Tibial nerve (tissue), 4 donors: ENCODE data around the gene DCBLD2. TPM values are rescaled to one million over a fixed set of nuclear protein-coding genes. Genes with fewer than 3 reads are reported as not detected.
A peak's percentile ranks its signal among the peaks of the same experiment; 100 is the strongest.

Experiments
- DNase-seq, 2 donors: peaks; one replicate each; pipeline ENCODE4 v3.0.0-alpha.2; 2019; ENCODE audit warnings: low spot score in 2 of 2
- H3K27ac ChIP-seq, 4 donors: fragments of 200-600 bp; sonication (generic) in 3 of 4; one replicate each; pipeline ENCODE4 v1.5.1; 2017 to 2019; ENCODE audit warnings: mild to moderate bottlenecking in 1 of 4
- H3K27me3 ChIP-seq, 2 donors: fragments of 200-600 bp; sonication (generic) in 1 of 2; one replicate each; pipeline versions ENCODE4 v1.5.1 to v1.6.0; 2017 to 2019
- H3K36me3 ChIP-seq, 3 donors: fragments of 200-600 bp; sonication (generic); one replicate each; pipeline ENCODE4 v1.5.1; 2018 to 2019
- H3K4me1 ChIP-seq, 4 donors: fragments of 200-600 bp; sonication (generic) in 3 of 4; one replicate each; pipeline ENCODE4 v1.5.1; 2017 to 2019
- H3K4me3 ChIP-seq, 4 donors: fragments of 200-600 bp; sonication (generic) in 3 of 4; one replicate each; pipeline ENCODE4 v1.5.1; 2017 to 2019; ENCODE audit warnings: mild to moderate bottlenecking in 1 of 4, moderate library complexity in 1 of 4
- H3K9me3 ChIP-seq, 4 donors: fragments of 200-600 bp; sonication (generic) in 3 of 4; one replicate each; pipeline ENCODE4 v1.5.1; 2017 to 2019
- EP300 ChIP-seq, 2 donors: sonication (generic); formaldehyde crosslinking; IDR thresholded peaks; one replicate each; pipeline ENCODE4 v1.6.1; 2017; ENCODE audit warnings: antibody characterized with exemption in 2 of 2, mild to moderate bottlenecking in 1 of 2
- POLR2A ChIP-seq, 2 donors: fragments of 450-650 bp; IDR thresholded peaks; one replicate each; pipeline ENCODE4 v1.6.1; 2017; ENCODE audit warnings: antibody characterized with exemption in 2 of 2, mild to moderate bottlenecking in 2 of 2, moderate library complexity in 2 of 2
- WGBS, 2 donors: methylation state at CpG; one replicate each; pipeline ENCODE4 v1.1.5; 2018; 5-methylcytosine and 5-hydroxymethylcytosine counted together
- total RNA-seq, 4 donors: library from RNA; depleted of rRNA; stranded (reverse); fragments of >200 nt; gene quantifications; one replicate each; pipeline ENCODE4 v1.1.0, GENCODE V29; 2016
- TF ChIP-seq, protein P1 (sequence below), 5 experiments: fragments of 200-600 bp in 3 of 5; fragments of 450-650 bp in 2 of 5; sonication (generic) in 3 of 5; IDR thresholded peaks; one replicate each; pipeline ENCODE4 v1.5.1; 2016 to 2019; ENCODE audit warnings: antibody characterized with exemption in 5 of 5, mild to moderate bottlenecking in 3 of 5, moderate library complexity in 2 of 5

The DCBLD2 gene
- total RNA-seq, 4 donors from 2014 or later = 37.8 to 51.9 (median 43.6) TPM

DNA sequence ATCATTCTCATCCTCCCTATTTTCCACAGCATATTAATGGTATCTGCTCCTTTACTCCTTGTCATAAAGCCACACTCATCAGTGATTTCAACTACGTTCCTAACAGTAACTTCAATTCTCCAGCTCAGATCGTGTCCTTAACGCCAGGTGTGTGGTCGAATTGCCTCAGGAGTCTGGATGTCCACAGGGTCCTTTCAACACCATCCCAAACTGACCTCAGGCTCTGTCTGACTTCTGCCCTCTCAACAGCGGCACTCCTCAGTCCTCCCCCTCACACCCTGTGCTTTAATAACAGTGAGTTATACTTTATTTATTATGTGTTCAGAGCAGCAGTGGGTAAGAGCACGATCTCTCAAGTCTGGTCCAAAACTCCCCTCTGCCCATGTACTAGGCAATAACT lies 95.9 kb downstream of the DCBLD2 start:
- H3K27ac ChIP-seq = no peak overlapping the region
- no peaks in the 10 kb centered on the region for H3K27me3 ChIP-seq
- H3K36me3 ChIP-seq = peaks cover 0 to 51% (median 0%) of the 10 kb centered on the region in 3 donors
- H3K9me3 ChIP-seq = no peaks in the 10 kb centered on the region
- no peak for DNase-seq
- TF ChIP-seq EP300 (IDR thresholded peaks at IDR 0.05) (no peak), POLR2A (IDR thresholded peaks at IDR 0.05) (no peak)
- TF ChIP-seq, protein P1, sequence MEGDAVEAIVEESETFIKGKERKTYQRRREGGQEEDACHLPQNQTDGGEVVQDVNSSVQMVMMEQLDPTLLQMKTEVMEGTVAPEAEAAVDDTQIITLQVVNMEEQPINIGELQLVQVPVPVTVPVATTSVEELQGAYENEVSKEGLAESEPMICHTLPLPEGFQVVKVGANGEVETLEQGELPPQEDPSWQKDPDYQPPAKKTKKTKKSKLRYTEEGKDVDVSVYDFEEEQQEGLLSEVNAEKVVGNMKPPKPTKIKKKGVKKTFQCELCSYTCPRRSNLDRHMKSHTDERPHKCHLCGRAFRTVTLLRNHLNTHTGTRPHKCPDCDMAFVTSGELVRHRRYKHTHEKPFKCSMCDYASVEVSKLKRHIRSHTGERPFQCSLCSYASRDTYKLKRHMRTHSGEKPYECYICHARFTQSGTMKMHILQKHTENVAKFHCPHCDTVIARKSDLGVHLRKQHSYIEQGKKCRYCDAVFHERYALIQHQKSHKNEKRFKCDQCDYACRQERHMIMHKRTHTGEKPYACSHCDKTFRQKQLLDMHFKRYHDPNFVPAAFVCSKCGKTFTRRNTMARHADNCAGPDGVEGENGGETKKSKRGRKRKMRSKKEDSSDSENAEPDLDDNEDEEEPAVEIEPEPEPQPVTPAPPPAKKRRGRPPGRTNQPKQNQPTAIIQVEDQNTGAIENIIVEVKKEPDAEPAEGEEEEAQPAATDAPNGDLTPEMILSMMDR (IDR thresholded peaks at IDR 0.05) = no peak
- H3K4me3 ChIP-seq = no peak overlapping the region
- 89 to 93% methylated on average over 6 of the region's 6 CpGs for WGBS, 2 donors
- H3K4me1 ChIP-seq = peaks cover 0 to 8% (median 0%) of the 10 kb centered on the region in 4 donors

DNA sequence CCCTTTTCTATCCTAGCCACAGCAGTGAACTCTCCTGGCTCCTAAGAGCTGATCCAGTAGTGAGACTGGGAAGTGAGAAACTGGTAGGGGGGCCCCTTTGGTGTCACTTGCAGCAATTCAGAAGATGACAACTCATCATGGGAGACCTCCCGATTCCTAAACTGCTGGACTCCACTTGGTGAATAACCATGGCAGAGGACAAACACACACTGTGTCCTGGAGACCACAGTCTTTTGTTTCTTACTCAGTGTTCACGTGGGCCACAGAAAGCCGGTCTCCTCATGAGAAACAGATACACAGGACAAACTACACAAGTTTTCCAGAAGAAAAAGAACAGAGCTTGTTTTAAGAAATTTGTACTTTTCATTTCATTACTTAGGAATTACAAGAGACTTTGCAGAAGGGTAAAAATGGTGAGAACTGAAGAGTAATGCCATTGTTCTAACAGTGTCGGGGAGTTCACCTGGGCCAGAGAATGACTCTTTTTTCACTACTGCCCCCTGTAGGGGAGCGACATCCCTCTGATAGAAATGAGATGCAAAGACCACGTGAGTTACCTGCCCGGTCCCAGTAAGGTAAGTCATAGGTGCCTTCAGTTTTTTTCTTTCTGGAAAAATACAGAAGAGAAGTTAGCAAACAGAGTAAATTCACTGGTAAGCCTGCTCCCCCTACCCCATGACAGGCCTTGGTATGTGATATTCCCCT lies 100.3 kb downstream of the DCBLD2 start:
- no peaks in the 10 kb centered on the region for H3K27me3 ChIP-seq

DNA sequence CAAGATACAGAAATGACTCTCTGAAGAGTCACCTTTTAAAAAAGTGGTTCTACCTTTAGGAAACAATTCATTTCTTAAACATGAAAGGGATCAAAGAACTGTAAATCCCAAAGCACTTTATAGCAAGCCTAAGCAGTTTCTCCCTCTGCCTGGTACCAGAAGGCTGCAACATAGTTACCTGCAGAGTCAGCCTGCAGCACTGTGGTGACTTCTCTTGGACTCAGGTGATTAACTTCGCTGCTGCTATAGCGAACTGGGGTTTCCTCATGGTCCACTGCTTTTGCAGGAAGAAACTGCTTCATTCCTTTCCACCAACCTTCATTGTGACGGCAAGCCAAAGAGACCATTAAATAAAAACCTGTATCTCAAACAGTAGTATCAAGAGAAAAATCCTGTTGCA lies 101.1 kb downstream of the DCBLD2 start:
- peak overlapping the region in 1 of 4 donors; percentile 21 for H3K27ac ChIP-seq
- TF ChIP-seq EP300 (IDR thresholded peaks at IDR 0.05) (no peak), POLR2A (IDR thresholded peaks at IDR 0.05) (no peak)
- TF ChIP-seq, protein P1 (IDR thresholded peaks at IDR 0.05) = no peak
- H3K4me3 ChIP-seq = no peak overlapping the region
- H3K27me3 ChIP-seq = no peaks in the 10 kb centered on the region
- H3K9me3 ChIP-seq = no peaks in the 10 kb centered on the region
- DNase-seq = no peak
- 98% methylated on average over 3 of the region's 3 CpGs for WGBS, 2 donors
- H3K4me1 ChIP-seq = no peaks in the 10 kb centered on the region
- peaks cover 0 to 33% (median 0%) of the 10 kb centered on the region in 3 donors for H3K36me3 ChIP-seq

More for the DNA sequence above, 100.3 kb downstream of the DCBLD2 start:
- H3K36me3 ChIP-seq = peaks cover 0 to 38% (median 0%) of the 10 kb centered on the region in 3 donors
- DNase-seq = no peak
- peak overlapping the region in 1 of 4 donors; percentile 45 for H3K27ac ChIP-seq
- H3K9me3 ChIP-seq = no peaks in the 10 kb centered on the region
- 71 to 72% methylated on average over 7 of the region's 7 CpGs for whole genome bisulfite sequencing, 2 donors
- TF ChIP-seq, protein P1 (IDR thresholded peaks at IDR 0.05) = no peak
- TF ChIP-seq EP300 (IDR thresholded peaks at IDR 0.05) (no peak), POLR2A (IDR thresholded peaks at IDR 0.05) (no peak)
- H3K4me1 ChIP-seq = no peaks in the 10 kb centered on the region
- H3K4me3 ChIP-seq = no peak overlapping the region

DNA sequence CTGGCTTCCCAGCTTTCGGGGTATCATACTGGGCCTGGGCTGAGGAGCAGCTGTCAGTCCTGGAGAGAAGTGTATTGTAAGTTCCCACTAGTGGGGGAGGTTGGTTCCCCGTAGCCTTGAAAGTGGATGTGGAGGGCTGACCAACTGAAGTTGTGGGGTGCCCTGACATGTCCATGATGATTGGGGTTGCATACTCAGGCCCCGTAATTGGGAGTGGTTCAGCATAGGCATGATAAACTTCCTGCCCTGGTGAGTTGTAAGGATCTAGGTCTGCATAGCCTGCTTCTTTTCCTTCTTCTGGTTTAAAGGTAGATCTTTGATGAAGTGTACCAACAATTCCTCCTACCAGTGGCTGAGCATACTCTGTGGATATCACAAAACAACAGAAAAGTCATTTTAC lies 102.0 kb downstream of the DCBLD2 start:
- no peak for DNase-seq
- H3K27me3 ChIP-seq = no peaks in the 10 kb centered on the region
- no peaks in the 10 kb centered on the region for H3K9me3 ChIP-seq
- whole genome bisulfite sequencing, 2 donors = 86 to 89% methylated on average over 3 of the region's 3 CpGs
- peak overlapping the region in 1 of 4 donors; percentile 13 for H3K27ac ChIP-seq
- no peak overlapping the region for H3K4me3 ChIP-seq
- H3K36me3 ChIP-seq = peaks cover 0 to 31% (median 0%) of the 10 kb centered on the region in 3 donors
- TF ChIP-seq EP300 (IDR thresholded peaks at IDR 0.05) (no peak), POLR2A (IDR thresholded peaks at IDR 0.05) (no peak)
- TF ChIP-seq, protein P1 (IDR thresholded peaks at IDR 0.05) = no peak
- H3K4me1 ChIP-seq = no peaks in the 10 kb centered on the region

DNA sequence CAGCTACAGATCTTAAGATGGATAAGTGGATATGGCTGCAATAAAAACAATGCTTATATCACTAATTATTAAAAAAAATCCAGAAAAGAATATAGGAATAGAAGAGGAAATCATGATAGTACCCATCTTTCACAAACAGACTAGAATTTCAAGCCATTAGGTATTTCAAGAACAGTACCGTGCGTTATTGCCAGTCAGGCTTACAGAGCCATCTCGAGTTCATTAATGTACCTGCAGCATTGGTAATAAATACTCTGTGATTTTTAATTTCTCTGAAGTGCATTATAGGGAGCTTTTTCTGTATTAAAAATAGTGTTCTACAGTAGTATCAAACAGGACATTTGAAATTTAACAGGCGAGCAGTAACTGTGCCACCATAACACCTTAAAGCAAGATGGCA lies 102.7 kb downstream of the DCBLD2 start:
- TF ChIP-seq, protein P1 (IDR thresholded peaks at IDR 0.05) = no peak
- TF ChIP-seq POLR2A (IDR thresholded peaks at IDR 0.05) = no peak
- no peak for TF ChIP-seq EP300 (IDR thresholded peaks at IDR 0.05)
- 87 to 93% methylated on average over 4 of the region's 4 CpGs for WGBS, 2 donors
- H3K4me3 ChIP-seq = no peak overlapping the region
- peak overlapping the region in 2 of 4 donors; percentile 20 to 47 for H3K27ac ChIP-seq
- no peak for DNase-seq
- peaks cover 0 to 31% (median 0%) of the 10 kb centered on the region in 3 donors for H3K36me3 ChIP-seq
- no peaks in the 10 kb centered on the region for H3K27me3 ChIP-seq
- no peaks in the 10 kb centered on the region for H3K9me3 ChIP-seq
- no peaks in the 10 kb centered on the region for H3K4me1 ChIP-seq
